Nucleus accumbens (tissue), 56 donors: ENCODE data around the gene ID1.
"Not testable (repeated sequence)": the region's sequence is repeated elsewhere in the genome, so short reads cannot be mapped to it uniquely, and the experiment has no call there.

Source experiments
- DNase-seq, 56 donors: peaks; one replicate each; lab custom pipeline; 2025; lab: John Stamatoyannopoulos, UW

ID1 gene

GRCh38 chr20:31630187-31630790, 25.2 kb downstream of the ID1 start:
- DNase-seq = no peak

- no peak for DNase-seq
Observed at GRCh38 chr20:31632548-31633338, 27.7 kb downstream of the ID1 start.

- DNase-seq = no peak
Observed at GRCh38 chr20:31633339-31633914, 28.3 kb downstream of the ID1 start.

GRCh38 chr20:31637660-31638059, 32.6 kb downstream of the ID1 start, which contains the start of gene COX4I2:
COX4I2 (plus strand) TSS chr20:31637912; CDS start chr20:31639018, 1,106 bp downstream.
- DNase-seq = no peak

GRCh38 chr20:31638317-31638716, 33.2 kb downstream of the ID1 start:
- DNase-seq = no peak

- DNase-seq = no peak
Observed at GRCh38 chr20:31638816-31639215, 33.7 kb downstream of the ID1 start.

- DNase-seq = no peak
Observed at GRCh38 chr20:31640259-31640658, 35.2 kb downstream of the ID1 start.

GRCh38 chr20:31641391-31641790, 36.3 kb downstream of the ID1 start:
- no peak for DNase-seq

- DNase-seq = no peak
Observed at GRCh38 chr20:31642837-31643236, 37.7 kb downstream of the ID1 start.

GRCh38 chr20:31643522-31643921, 38.4 kb downstream of the ID1 start:
- DNase-seq = no peak

- DNase-seq = no peak
Observed at GRCh38 chr20:31644701-31645100, 39.6 kb downstream of the ID1 start.

- not testable (repeated sequence) for DNase-seq
Observed at GRCh38 chr20:31648104-31648503, 43.0 kb downstream of the ID1 start.

GRCh38 chr20:31652917-31653396, 47.9 kb downstream of the ID1 start:
- no peak for DNase-seq

- no peak for DNase-seq
Observed at GRCh38 chr20:31653561-31653960, 48.5 kb downstream of the ID1 start.

- DNase-seq = no peak
Observed at GRCh38 chr20:31654534-31654933, 49.4 kb downstream of the ID1 start.
